Stimulated activated CD8-positive, alpha-beta memory T cell treated with anti-CD3 and anti-CD28 coated beads, Interleukin-7, amount 100 ng/mL, for 1 hour (primary cell): ENCODE measurements around the gene AMPD3.
"Not testable (repeated sequence)": the region's sequence is repeated elsewhere in the genome, so short reads cannot be mapped to it uniquely, and the experiment has no call there.

Source experiments
- DNase-seq, 2 donors: peaks; one replicate each; pipeline ENCODE4 v3.0.0-alpha.2; 2020; ENCODE audit warnings: low read depth in 2 of 2

AMPD3 gene

DNA sequence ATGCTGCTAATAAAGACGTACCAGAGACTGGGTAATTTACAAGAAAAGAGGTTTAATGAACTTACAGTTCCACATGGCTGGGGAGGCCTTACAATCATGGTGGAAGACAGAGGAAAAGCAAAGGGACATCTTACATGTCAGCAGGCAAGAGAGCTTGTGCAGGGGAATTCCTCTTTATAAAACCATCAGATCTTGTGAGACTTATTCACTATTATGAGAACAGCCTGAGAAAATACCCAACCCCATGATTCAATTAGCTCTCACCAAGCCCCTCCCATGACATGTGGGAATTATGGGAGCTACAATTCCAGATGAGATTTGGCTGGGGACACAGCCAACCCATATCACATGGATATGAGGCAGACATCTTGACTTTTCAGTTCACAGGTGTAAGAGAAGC lies 18.4 kb upstream of the AMPD3 start:
- not testable (repeated sequence) for DNase-seq

DNA sequence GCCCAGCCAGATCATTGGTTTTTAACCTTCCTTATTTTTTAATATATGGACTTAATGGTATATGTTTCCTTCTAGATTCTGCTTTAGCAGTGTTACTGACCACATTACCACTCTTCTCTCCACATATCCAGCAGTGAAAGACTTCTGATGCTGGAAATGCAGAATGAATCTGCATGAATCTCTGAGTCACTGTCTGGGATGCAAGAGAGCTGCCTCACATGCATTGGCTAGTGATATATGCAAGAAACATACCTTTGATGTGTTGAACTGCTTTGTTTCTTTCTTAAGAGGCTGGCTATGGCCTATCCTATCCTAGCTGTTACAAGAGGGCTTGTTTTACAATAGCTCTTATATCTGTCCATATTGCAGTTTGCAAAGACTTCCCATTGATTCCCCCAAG lies 16.6 kb upstream of the AMPD3 start:
- DNase-seq: no peak

DNA sequence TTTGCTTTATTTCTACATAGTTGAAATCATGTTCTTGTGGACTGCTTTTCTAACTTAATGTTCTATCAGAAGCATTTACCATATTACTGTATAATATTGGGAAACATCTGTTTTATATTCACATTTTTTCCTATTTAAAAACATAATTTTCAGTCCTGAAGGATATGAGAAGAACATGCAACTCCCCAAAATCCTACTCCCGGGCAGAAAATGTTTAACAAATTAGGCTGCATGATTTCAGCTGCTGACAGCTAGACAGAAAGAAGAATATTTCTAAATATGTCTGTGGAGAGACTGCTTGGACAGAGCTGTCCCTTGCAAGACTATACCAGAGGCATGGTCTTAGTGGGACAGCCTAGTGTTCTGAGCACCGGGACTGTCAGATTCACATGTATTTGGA lies 15.7 kb upstream of the AMPD3 start:
- DNase-seq: no peak

DNA sequence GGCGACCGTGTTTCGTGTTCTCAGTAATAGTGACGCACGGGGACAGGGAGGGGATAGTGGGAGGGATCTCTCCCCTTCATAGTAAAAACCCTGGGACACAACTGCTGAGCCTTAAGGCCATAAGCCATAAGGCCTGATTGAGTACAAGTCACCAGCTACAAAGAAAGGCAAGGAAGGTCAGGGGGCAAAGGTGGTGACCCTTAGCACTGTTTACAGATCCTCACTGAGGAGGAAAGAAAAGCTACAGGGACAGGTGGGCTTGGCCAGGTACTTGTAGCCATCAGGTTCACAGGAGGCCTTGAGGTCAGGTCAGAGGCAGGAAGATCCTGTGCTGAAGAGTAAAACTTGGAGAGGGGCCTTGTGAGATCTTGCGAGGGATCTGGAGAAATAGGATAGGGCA lies 15.1 kb upstream of the AMPD3 start:
- no peak for DNase-seq

DNA sequence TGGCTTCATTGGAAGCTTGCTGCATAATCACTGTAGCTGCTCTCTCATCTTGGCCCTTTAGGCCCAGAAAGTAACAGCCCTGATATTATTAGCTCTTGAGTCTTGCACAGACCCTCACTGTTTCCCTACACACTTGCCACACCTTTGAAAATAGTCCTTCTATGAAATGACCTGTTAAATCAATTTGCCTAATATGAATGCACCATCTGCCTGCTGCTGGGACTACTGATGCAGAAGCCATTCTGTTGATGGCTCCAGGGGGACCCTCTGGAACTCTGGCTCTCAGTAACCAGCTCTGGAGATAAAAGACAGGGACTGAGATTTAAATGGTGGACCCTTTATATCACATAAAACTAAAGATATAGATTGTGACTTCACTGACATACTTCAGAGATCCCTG lies 14.7 kb upstream of the AMPD3 start:
- DNase-seq: no peak

DNA sequence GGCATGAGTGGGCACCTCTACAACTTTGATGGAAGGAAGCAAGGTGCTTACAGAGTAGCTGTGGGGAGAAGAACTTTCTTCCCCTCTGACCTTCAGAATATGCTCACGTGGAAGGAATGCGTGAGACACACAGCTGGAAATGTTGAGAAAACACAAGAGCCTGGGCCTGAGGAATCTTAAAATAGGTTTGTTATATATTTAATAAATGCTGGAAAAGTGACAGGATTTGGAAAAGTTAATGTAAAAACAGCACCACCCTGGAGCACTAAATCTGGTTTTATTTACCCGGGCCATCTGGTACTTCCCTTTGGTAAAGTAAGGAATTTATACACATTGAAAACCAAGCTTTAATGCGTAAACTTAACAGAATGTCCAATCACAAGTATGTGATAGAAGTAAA lies 14.0 kb upstream of the AMPD3 start:
- no peak for DNase-seq

DNA sequence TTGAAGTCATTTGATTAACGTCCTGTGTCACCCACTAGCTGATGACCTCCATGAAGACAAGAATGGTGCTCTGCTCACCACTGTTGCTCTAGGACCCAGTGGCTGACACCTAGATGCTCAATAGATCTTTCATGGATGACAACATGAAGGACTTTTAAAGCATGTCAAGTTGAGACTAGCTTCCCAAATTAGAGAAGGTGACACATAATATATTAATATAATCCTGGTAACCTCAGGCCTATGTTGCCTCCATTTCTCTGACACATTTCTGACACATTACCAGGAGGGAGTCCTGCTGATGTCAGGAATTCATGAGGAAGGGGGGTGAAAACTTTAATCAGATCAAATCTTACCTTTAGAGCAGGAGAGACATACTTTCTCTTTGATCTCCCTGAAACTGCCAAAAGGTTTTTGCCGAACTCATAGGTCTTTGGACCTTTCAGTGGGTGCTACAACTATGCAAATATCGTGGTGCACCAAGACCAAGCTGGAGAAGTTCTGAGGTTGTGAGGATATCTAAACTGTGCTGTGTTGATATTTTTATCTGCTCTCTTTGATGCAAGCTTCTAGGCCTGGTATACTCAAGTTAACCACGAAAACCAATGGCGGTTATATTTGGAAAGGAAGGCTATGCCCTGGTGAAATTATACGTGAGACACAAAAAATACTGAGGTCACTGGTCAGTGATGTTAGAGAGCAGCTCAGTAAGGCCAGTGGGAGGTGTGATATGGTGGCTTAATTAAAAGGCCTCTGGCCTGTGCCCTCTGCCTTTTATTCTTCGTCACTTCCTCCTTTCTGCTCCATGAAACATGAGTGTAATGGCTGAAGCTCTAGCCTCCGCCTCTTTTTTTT lies 13.2 kb upstream of the AMPD3 start:
- no peak for DNase-seq

DNA sequence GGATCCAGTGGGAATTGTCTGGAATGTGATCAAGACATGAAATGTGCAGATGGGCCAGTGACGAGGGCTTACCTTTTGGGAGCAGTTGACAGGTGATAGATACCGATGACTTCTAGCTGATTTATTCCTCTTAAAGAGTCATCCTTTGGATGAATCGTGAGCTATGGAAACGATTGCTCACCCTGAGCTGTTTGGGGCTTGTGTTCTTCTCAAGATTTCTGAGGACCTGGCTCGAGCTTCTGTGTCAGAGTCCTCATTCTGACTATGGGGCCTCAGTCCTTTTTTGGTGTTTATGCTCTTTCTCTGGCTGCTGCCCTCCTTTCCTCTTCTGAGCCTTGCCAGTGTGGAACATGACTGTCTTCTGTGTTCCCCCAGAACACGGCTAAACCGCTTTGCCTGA lies 11.9 kb upstream of the AMPD3 start:
- no peak for DNase-seq

DNA sequence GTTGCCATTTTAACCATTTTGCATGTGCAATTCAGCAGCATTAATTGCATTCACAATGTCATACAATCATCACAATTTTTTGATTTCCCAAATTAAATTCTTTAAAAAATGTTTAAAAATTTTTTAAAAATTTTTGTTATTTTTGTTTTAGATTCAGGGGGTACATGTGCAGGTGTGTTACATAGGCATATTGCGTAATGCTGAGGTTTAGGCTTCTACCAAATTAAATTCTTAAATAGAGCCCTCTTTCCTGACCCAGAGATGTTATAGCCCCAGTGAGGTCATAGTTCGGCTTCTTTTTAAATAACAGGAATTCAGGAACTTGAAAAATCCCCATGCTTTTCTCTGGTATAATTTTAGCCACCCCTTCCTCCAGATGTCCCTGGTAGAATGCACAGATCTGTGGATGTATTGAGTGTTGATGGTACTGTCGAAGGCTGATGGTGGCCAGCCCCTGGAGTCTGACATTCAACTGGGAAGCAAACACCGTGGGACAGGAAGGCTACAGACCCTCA lies 11.3 kb upstream of the AMPD3 start:
- no peak for DNase-seq

DNA sequence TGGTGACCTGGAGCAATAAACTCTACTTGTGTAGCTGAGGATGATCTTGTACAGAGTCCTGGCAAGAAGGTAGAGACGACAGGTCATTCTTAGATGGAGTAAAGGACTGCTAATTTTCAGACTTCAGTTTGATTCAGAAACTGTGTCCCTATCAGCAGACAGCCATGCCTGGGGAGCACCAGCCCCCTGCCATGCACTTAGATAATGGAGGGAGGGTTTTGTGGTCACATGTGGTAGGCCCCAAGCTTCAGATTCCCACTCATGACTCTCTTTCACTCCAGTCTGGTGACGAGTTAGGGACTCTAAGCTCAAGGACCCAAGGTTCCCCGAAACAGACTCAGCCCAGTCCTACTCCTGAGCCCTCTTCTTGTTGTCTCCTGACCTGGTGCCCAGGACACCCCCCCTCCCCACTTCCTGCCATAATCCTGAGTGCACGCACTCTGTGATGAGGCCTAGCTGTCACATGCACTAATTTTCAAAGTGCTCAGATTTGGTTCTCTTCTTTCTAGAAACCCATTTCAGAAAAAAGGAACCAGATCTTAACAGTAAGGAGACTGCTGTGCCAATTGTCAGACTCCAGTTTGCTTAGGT lies 10.2 kb upstream of the AMPD3 start:
- no peak for DNase-seq

DNA sequence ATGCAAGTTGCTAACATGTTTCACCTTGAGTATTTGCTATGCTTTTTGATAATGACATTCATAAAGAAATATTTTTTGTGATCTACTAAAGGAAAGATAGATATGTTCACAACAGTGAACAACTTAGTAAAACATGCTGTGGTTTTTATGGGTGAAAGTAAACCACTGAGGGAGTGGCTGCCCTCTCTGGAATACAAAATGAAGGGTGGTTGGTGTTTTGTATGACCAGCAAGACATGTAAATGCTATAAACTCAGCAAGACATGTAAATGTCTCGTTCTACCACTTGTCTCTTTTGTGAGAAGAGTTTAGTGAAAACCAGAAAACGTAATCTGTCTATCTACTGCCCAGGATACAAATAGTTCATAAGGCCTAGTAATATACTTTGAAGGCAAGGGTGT lies 7.6 kb upstream of the AMPD3 start:
- DNase-seq: no peak

DNA sequence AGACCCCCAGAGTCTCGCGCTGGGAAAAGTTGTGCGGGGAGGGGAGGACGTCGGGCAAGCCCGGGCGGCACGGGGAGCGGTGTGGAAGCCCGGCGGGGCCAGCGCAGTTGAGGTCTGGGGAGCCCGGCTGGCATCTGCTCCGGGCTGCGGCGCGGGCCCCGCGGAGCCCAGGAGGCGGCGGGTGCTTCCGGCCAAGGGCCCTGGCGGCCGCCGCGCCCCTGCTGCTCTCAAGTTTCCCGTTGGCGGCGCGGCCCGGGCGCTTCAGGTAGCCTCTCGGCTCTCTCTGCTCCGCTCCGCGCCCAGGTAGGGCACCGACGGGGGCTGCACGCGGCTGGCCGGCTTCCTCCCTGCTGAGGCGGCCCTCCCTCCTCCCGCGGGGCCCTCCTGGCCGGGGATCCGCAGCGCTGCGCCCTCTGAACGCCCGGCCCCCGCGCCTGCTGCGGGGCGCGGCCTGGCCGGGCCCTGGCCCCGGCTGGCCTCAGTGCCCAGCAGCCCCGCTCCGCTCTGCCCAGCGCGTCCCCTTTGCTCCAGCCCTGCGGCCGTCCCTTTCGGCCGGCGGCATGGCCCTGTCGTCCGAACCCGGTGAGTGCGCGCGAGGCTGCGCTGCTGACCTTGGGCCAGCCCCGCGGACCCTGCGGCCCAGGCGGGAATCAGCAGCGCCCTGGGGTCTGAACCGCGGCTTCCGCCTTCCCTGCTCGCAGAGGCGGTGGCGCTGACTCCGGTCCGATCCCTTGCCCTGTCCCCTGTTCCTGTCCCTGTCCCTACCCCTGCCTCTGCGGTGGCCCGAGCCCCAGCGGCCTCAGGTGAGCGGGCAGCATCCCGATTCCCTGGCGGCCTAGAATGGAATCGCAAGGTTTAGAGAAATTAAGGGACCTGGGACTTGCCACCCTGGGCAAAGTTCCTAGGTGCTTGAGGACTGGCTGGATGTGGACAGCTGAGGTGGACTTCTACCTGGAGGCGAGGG lies 4.3 kb upstream of the AMPD3 start:
- no peak for DNase-seq

DNA sequence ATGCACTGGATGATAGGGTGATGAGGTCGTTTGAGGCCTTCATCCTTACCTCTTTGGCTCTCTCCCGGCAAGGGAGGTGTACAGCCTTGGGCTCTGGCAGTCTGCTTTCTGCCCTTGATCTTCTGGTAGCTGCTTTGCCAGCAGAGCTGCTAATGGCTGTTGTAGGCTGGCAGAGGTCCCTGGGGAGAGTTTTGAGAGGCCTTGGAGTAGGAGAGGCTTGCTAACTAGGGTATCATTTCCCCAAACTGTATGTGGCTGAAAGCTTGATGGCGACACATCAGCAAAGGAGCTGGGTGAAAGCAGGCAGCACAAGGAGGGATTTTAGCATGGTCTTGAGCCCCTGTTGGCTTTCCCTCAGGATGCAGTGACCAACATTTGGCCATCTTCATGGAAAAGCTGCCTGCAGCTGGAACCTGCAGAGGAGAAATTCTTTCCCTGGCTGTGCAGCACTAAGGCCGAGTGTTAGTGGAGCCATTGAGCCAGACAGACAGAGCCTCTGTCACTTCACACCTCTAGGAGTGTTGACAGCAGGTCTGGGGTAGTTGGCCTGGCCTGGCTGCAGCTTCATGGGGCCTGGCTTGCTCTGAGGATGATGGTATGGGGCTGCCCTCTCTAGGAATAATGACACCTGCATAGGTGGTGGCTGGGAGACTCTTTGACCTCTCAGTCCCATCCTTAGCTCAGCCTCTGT lies 3.5 kb upstream of the AMPD3 start:
- no peak for DNase-seq

DNA sequence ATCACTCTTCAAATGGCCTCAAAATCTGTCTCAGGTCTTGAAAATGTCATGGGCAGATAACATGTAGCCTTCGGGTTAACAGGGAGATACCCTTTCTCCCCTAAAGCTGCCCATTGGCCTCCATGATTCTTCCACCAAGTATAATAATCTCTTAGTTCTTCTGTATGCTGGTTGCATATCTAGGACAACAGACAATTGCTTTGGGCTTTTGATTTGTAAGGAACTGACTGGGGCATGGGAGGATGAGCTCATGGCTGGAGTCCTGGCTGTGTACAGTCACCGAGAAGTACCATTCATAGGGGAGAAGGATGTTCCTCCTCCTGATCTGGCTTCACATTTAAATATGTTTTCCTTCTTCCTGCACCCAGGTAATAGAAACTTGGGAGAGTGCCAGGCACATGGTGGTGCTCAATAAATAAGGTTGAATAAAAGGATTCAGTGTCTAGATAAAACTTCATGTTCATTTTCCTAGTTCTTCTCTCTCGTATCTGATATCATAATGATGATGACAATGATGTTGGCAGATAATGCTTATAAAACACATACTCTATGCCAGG lies 2.8 kb upstream of the AMPD3 start:
- DNase-seq: no peak

DNA sequence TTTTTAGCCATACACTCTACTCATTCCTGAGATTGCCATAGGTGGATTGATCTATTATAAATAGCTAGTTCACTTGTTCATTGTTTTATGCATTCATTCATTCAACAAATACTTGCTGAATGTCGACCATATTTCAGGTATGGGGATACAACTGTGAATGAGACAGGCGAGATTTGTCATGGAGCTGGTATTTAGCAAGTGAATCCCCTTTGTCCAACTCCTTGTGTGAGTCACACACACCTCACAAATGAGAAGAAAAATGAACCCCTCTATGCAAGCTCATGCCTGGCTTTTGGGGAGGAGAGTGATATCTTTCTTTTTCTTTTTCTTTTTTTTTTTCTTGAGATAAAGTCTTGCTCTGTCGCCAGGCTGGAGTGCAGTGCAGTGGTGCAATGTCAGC lies 1.8 kb upstream of the AMPD3 start:
- DNase-seq: no peak

DNA sequence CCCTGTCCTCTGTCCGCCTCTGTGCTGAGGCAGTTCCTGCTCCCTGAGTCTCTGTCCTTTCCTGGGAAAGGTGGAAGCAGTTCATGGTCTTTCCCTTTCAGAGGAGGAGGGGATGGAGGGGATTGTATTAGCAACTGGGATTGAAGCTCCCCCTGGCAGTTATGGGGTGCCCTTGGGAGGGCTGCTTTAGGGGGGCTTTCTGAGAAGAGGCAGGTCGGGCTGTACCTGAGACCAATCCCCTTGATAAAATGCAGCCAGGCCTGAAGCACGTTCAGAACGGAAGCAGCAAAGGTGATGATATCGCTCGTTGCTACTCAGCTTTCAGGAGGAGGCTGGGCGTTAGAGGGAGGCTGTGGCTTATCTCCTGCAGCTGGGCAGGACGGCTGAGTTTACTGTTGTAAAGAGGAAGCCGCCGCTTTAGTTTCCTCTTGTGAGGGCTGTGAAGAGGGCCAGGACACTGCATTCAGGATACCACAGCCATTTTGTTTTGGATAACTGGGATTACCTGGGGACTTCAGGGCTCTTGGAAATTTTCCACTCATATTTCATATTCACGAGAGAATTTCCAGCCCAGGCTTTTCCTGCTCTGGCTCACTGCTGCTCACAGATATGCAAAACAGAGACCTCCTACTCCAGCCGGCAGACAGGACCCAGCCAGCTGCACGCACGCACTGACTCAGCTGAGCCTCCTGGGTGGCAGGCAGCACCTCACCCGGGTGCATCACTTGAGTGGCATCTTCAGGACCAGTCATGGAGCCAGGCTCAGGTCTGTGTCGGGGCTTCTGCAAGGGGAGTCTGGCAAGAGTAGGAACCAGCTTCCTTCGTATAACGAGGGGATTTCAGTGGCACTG lies 798 bp downstream of the AMPD3 start:
- DNase-seq: peak in 1 of 2 donors; percentile 40

DNA sequence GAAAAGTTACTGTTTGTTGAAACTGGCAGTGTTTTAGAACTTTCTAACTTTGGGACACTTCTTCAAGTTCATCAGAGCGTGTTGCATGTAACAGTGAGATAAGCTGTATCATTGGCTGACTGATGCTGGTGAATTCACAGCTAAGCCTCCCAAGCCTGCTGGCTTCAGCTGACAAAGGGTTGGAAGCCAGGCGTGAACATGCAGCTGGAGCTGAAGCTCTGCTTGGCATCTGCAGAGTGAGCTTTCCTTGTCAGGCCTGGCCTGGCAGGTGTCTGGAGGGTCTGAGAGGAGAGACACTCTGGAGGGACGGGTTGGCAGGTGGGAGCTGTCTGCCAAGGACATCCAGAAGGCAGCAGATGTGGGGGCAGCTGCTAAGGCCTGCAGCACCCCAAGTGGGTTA lies 1.5 kb downstream of the AMPD3 start:
- no peak for DNase-seq

DNA sequence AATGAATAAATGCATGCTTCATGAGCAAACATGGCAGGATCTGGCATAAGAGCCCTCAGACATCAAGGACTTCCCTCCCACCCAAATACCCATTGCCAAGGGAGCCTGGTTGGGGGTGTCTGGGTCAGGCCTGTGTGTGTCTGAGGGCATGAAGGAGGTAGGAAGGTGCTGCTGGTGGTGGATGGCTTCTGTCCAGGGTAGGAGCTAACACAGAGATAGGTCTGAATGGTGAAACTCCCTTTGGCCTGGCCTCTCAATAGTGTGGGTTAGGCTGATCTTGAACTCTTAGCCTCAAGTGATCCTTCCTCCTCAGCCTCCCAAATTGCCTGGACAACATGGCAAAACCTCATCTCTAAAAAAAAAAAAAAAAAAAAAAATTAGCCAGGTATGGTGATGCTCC lies 2.8 kb downstream of the AMPD3 start:
- DNase-seq: no peak

DNA sequence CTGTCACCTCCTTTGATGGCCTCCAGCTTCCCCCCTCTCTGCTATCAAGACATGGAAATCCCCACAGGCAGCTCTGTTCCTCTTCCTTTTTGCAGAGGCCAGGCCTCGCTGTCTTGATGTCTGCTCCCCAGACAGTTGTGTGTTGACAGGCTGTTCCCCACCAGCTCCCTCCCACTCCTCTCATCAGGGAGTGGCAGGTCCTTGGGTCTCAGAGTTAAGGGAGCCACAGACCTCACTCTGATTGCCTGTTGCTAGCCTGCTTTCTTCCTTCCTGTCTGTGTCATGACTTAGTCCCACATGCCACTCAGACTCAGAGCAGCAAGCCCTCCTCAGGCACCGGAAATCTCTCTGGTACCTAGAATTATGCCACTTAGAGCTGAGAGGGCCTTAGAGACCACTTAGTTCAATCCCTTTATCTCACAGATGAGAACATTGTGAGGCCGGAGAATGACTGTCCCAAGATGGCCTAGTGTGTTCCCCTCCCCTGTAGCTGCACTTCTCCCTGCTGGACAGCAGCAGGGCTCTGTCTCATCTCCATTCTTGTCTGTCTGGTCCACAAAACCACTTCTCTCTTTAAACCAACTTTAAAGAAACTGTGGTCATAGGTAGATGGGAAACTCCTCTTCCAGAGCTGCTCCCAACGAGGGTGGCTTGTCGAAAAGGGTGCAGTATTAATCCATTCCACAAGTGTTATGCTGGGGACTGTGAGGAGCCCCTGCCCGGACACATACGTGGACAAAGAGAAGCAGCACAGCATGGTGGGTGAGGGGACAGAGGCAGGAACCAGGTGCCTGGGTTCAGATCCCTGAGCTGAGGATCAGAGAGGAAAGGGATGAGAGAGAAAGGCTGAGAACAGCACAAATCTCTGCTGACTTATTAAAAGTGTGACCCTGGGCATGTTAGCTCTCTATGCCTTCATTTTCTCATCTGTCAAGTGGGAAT lies 4.2 kb downstream of the AMPD3 start:
- peak in 1 of 2 donors; percentile 27 for DNase-seq
